GM12878 (cell line): Measurements from ENCODE around the gene TM7SF3. TPM values are rescaled to one million over a fixed set of nuclear protein-coding genes. Genes with fewer than 3 reads are reported as not detected.
A peak's percentile ranks its signal among the peaks of the same experiment; 100 is the strongest.

ENCODE experiments used
- ATAC-seq: fragments of 200-7000 bp; cut with Tn5 transposase; 3 replicates; pipeline ENCODE4 v1.9.1; 2020; ENCODE audit warnings: mild to moderate bottlenecking, moderate library complexity
- BruUV-seq: library from RNA; stranded (reverse); fragments of 400-500 nt; replicated peaks from 2 replicates; lab custom pipeline; 2021; lab: Mats Ljungman, UMichigan
- CTCF ChIA-PET: fragments of 300-600 bp; sonication (Branson Sonifier 250); formaldehyde crosslinking; extraction: SDS; loops from one replicate; lab custom pipeline; 2021; ENCODE audit warnings: inconsistent platforms; lab: Yijun Ruan, JAX
- POLR2A ChIA-PET: fragments of 350-600 bp; formaldehyde crosslinking; extraction: SDS; loops from one replicate; lab custom pipeline; 2021; ENCODE audit warnings: inconsistent platforms; lab: Charles Lee
- RAD21 ChIA-PET: fragments of 300-600 bp; sonication (Branson Sonifier 250); formaldehyde crosslinking; loops from one replicate; lab custom pipeline; 2023; ENCODE audit warnings: antibody characterized with exemption; ENCODE audit not compliant: unreplicated experiment; lab: Charles Lee
- SMC1A ChIA-PET: fragments of 300-600 bp; sonication (Branson Sonifier 250); formaldehyde crosslinking; loops from one replicate; lab custom pipeline; 2023; ENCODE audit not compliant: unreplicated experiment, uncharacterized antibody; lab: Charles Lee
- DNase-seq: peaks from one replicate; pipeline ENCODE4 v3.0.0-alpha.2; 2011; ENCODE audit warnings: low read depth, low spot score
- FAIRE-seq: peaks from 3 replicates; lab custom pipeline; 2011; peaks lifted over from hg19 to GRCh38; lab: Jason Lieb, UNC
- H2AFZ ChIP-seq: 2 replicates; pipeline ENCODE4 v1.6.0; 2011; ENCODE audit warnings: low read depth, low read length, control low read depth; ENCODE audit not compliant: control insufficient read depth
- H3K27ac ChIP-seq: 2 replicates; pipeline ENCODE4 v1.5.1; 2011; ENCODE audit warnings: control low read depth; ENCODE audit not compliant: control insufficient read depth, insufficient read depth
- H3K27me3 ChIP-seq, 2 experiments: replicated peaks in 1 of 2; 2 replicates each; pipeline versions ENCODE4 v1.6.0 to v1.6.1; 2011; ENCODE audit warnings: low read length in 1 of 2; ENCODE audit not compliant: control insufficient read depth in 2 of 2, insufficient read depth in 2 of 2
- H3K36me3 ChIP-seq, 2 experiments: 2 replicates each; pipeline ENCODE4 v1.5.1; 2011; ENCODE audit warnings: low read length in 1 of 2; ENCODE audit not compliant: control insufficient read depth in 2 of 2, insufficient read depth in 2 of 2
- H3K4me1 ChIP-seq: 2 replicates; pipeline ENCODE4 v1.6.1; 2011; ENCODE audit warnings: mild to moderate bottlenecking, low read length, moderate library complexity, mixed read lengths; ENCODE audit not compliant: control insufficient read depth, insufficient read depth
- H3K4me2 ChIP-seq: 2 replicates; pipeline ENCODE4 v1.6.0; 2011; ENCODE audit warnings: control low read depth; ENCODE audit not compliant: control insufficient read depth, insufficient read depth
- H3K4me3 ChIP-seq: fragments of 200-600 bp; sonication (generic); 2 replicates; pipeline ENCODE4 v1.5.1; 2016
- H3K79me2 ChIP-seq: 2 replicates; pipeline ENCODE4 v1.6.0; 2011; ENCODE audit warnings: low read length; ENCODE audit not compliant: control insufficient read depth, insufficient read depth
- H3K9ac ChIP-seq: 2 replicates; pipeline ENCODE4 v1.8.0; 2011; ENCODE audit warnings: low read length, control low read depth, mixed read lengths; ENCODE audit not compliant: control insufficient read depth, insufficient read depth
- H3K9me3 ChIP-seq: replicated peaks from 3 replicates; pipeline ENCODE4 v1.5.1; 2011; ENCODE audit warnings: mild to moderate bottlenecking, low read length; ENCODE audit not compliant: control insufficient read depth, insufficient read depth
- H4K20me1 ChIP-seq: 2 replicates; pipeline ENCODE4 v1.6.0; 2011; ENCODE audit not compliant: control insufficient read depth, insufficient read depth
- BMI1 ChIP-seq: fragments of 450-650 bp; IDR thresholded peaks from 2 replicates; pipeline ENCODE4 v1.6.1; 2016; ENCODE audit warnings: mild to moderate bottlenecking, moderate library complexity, borderline replicate concordance
- CUX1 ChIP-seq: IDR thresholded peaks from 2 replicates; pipeline ENCODE4 v1.6.1; 2012; ENCODE audit warnings: improper control_type of control experiment, low read depth, low read length; ENCODE audit not compliant: insufficient replicate concordance
- E2F4 ChIP-seq: IDR thresholded peaks from 2 replicates; pipeline ENCODE4 v1.6.1; 2012; ENCODE audit warnings: low read depth, low read length, improper control_type of control experiment
- HCFC1 ChIP-seq: fragments of 150-350 bp; IDR thresholded peaks from 2 replicates; pipeline ENCODE4 v1.6.1; 2014; ENCODE audit warnings: low read length
- MEF2A ChIP-seq: IDR thresholded peaks from 2 replicates; pipeline ENCODE4 v1.6.1; 2011; ENCODE audit warnings: low read depth, mild to moderate bottlenecking, low read length, moderate library complexity; ENCODE audit not compliant: insufficient read depth
- MYB ChIP-seq: fragments of 150-350 bp; IDR thresholded peaks from 2 replicates; pipeline ENCODE4 v1.6.1; 2014; ENCODE audit warnings: mild to moderate bottlenecking, low read depth, low read length, borderline replicate concordance
- NFXL1 ChIP-seq: fragments of 450-650 bp; IDR thresholded peaks from 2 replicates; pipeline ENCODE4 v1.6.1; 2017; ENCODE audit warnings: antibody characterized with exemption, mild to moderate bottlenecking, borderline replicate concordance
- NFYA ChIP-seq: IDR thresholded peaks from 2 replicates; pipeline ENCODE4 v1.6.1; 2011; ENCODE audit warnings: low read depth, mild to moderate bottlenecking, low read length, improper control_type of control experiment, borderline replicate concordance
- NR2C2 ChIP-seq: IDR thresholded peaks from 2 replicates; pipeline ENCODE4 v1.6.1; 2011; ENCODE audit warnings: borderline replicate concordance, low read depth; ENCODE audit not compliant: control insufficient read depth, insufficient read length
- NR2F1 ChIP-seq: fragments of 450-650 bp; conservative IDR thresholded peaks from 2 replicates; pipeline ENCODE4 v1.6.1; 2017; ENCODE audit warnings: mild to moderate bottlenecking
- POLR2AphosphoS2 ChIP-seq: IDR thresholded peaks from 2 replicates; pipeline ENCODE4 v1.6.1; 2011; ENCODE audit warnings: low read depth, mild to moderate bottlenecking, low read length, improper control_type of control experiment, moderate library complexity
- RAD21 ChIP-seq: IDR thresholded peaks from 2 replicates; pipeline ENCODE4 v1.6.1; 2011; ENCODE audit warnings: mild to moderate bottlenecking, low read depth, low read length, moderate library complexity; ENCODE audit not compliant: insufficient read depth
- SMARCA5 ChIP-seq: fragments of 450-650 bp; IDR thresholded peaks from 2 replicates; pipeline ENCODE4 v1.6.1; 2017; ENCODE audit warnings: mild to moderate bottlenecking
- SREBF2 ChIP-seq: IDR thresholded peaks from 2 replicates; pipeline ENCODE4 v1.6.1; 2012; ENCODE audit warnings: mild to moderate bottlenecking, low read length
- STAT1 ChIP-seq: fragments of 450-650 bp; conservative IDR thresholded peaks from 2 replicates; pipeline ENCODE4 v1.6.1; 2014; ENCODE audit warnings: antibody characterized with exemption, mild to moderate bottlenecking
- TCF3 ChIP-seq: IDR thresholded peaks from 2 replicates; pipeline ENCODE4 v1.6.1; 2012; ENCODE audit warnings: low read depth, mild to moderate bottlenecking, low read length, borderline replicate concordance; ENCODE audit not compliant: insufficient read depth
- WGBS: methylation state at CpG from one replicate; pipeline ENCODE4 v1.1.6; 2016; ENCODE audit warnings: low lambda C conversion rate; ENCODE audit not compliant: insufficient replicate concordance, insufficient coverage; ENCODE audit errors: missing lambda C conversion rate; 5-methylcytosine and 5-hydroxymethylcytosine counted together
- in situ Hi-C: fragments of 300-500 bp; cut with MboI; formaldehyde crosslinking; loops from 9 replicates; pipeline ENCODE4 v1.14.3; 2018; ENCODE audit warnings: mixed read lengths
- intact Hi-C: fragments of 100-400 bp; cut with micrococcal nuclease; formaldehyde crosslinking; loops from one replicate; pipeline ENCODE4 v1.14.2; 2022; ENCODE audit not compliant: unreplicated experiment
- polyA plus RNA-seq, 11 experiments: library from polyadenylated mRNA; depleted of rRNA in 4 of 11; unstranded in 6 of 11; stranded (reverse) in 5 of 11; fragments of >200 nt; fragmentation: Nextera tagmentation in 4 of 11; fragmentation: Illumina TruSeq in 1 of 11; extraction: Ambion mirVana in 4 of 11; extraction: Trizol in 1 of 11; gene quantifications; 1 replicate in 1 of 11; 2 replicates in 10 of 11; pipeline versions ENCODE4 v1.2.1 to v1.2.3, GENCODE V29; 2011 to 2016; ENCODE audit warnings: inconsistent platforms in 2 of 11, missing spikeins in 2 of 11, low read depth in 1 of 11
- total RNA-seq, 4 experiments: library from RNA; depleted of rRNA in 3 of 4; stranded (reverse); fragments of >200 nt in 3 of 4; fragmentation: Illumina TruSeq in 1 of 4; extraction: Trizol in 1 of 4; gene quantifications; 2 replicates each; pipeline versions ENCODE4 v1.2.1 to v1.2.3, GENCODE V29; 2013 to 2021

Gene TM7SF3
- total and polyA plus RNA-seq, 10 of the 15 experiments (the other 5 are each of a cell fraction or from before 2014, with no cell fraction given) = 31.4 to 341 (median 74.8) TPM

GRCh38 chr12:27003421-27004381 is 10.5 kb downstream of the TM7SF3 start:
- 90% methylated on average over 6 of the region's 6 CpGs for WGBS
- BruUV-seq = no TSS peak
- in situ Hi-C loops = no loop called here

More at GRCh38 chr12:27003421-27004381, 10.5 kb downstream of the TM7SF3 start:
- Histone ChIP-seq H2AFZ (no peak overlapping the region), H4K20me1 (no peaks in the 10 kb centered on the region), H3K9ac (no peak overlapping the region), H3K9me3 (no peaks in the 10 kb centered on the region; the same call in 2 of the 3 replicates), H3K4me1 (no peaks in the 10 kb centered on the region), H3K36me3 (peaks cover 2 to 11% of the 10 kb centered on the region in 2 experiments; a peak in 2 of 4 replicates), H3K4me3 (0 out of 2 replicates have a peak overlapping the region, but pooled peaks have one; percentile 17), H3K27ac (no peak overlapping the region), H3K4me2 (0 out of 2 replicates have a peak overlapping the region, but pooled peaks have one; percentile 1), H3K79me2 (peaks cover 52% of the 10 kb centered on the region), H3K27me3 (no peaks in the 10 kb centered on the region)
- intact Hi-C loops = no loop called here
- POLR2A ChIA-PET = interaction anchor here (0.5 to 2.1 kb wide), 6 partner anchors 9 to 155 kb away, joined by 3 to 5 read pairs (median 3); partner anchors contain the start of gene MED21
- RAD21 ChIA-PET = interaction anchor here (0.7 to 3.6 kb wide), 5 partner anchors 7 to 303 kb away, joined by 3 to 27 read pairs (median 3); partner anchors contain the start of gene TM7SF3
- no peak for TF ChIP-seq SMARCA5
- no peak for TF ChIP-seq POLR2AphosphoS2
- TF ChIP-seq MYB = no peak
- TF ChIP-seq NR2F1 = no peak
- TF ChIP-seq HCFC1 = no peak
- TF ChIP-seq CUX1 = no peak
- TF ChIP-seq STAT1 = no peak
- TF ChIP-seq SREBF2 = no peak
- no peak for TF ChIP-seq E2F4
- no peak for TF ChIP-seq MEF2A
- no peak for TF ChIP-seq RAD21
- no peak for TF ChIP-seq NFYA
- TF ChIP-seq TCF3 = no peak
- no peak for TF ChIP-seq NR2C2
- TF ChIP-seq BMI1 = no peak
- no peak for TF ChIP-seq NFXL1
- DNase-seq = no peak
- SMC1A ChIA-PET = interaction anchor here (0.9 to 4.6 kb wide), 19 partner anchors 8 to 375 kb away, joined by 3 to 26 read pairs (median 5); partner anchors contain the start of genes INTS13 and TM7SF3
- peak; percentile 13 for FAIRE-seq
- CTCF ChIA-PET = interaction anchor here (0.7 to 3.5 kb wide), 16 partner anchors 7 to 303 kb away, joined by 3 to 14 read pairs (median 4); partner anchors contain the start of gene TM7SF3
- peak; percentile 27 for ATAC-seq
